IMR-90 (cell line): ENCODE results near the gene NHSL1.

Experiments used
- CHD1 ChIP-seq: IDR thresholded peaks from 2 replicates; pipeline ENCODE4 v1.6.1; 2012; ENCODE audit warnings: low read depth, low read length, improper control_type of control experiment
- CTCF ChIP-seq: conservative IDR thresholded peaks from 2 replicates; pipeline ENCODE4 v1.5.1; 2012; ENCODE audit warnings: mild to moderate bottlenecking, low read depth, low read length, improper control_type of control experiment
- MAFK ChIP-seq: IDR thresholded peaks from 2 replicates; pipeline ENCODE4 v1.6.1; 2012; ENCODE audit warnings: low read depth, low read length, improper control_type of control experiment
- MXI1 ChIP-seq: IDR thresholded peaks from 2 replicates; pipeline ENCODE4 v1.6.1; 2012; ENCODE audit warnings: low read depth, mild to moderate bottlenecking, low read length, moderate library complexity, borderline replicate concordance
- POLR2A ChIP-seq: IDR thresholded peaks from 2 replicates; pipeline ENCODE4 v1.6.1; 2012; ENCODE audit warnings: mild to moderate bottlenecking, low read depth, low read length
- RAD21 ChIP-seq: IDR thresholded peaks from 2 replicates; pipeline ENCODE4 v1.6.1; 2012; ENCODE audit warnings: low read length, improper control_type of control experiment
- RCOR1 ChIP-seq: IDR thresholded peaks from 2 replicates; pipeline ENCODE4 v1.6.1; 2012; ENCODE audit warnings: mild to moderate bottlenecking, low read length, improper control_type of control experiment; ENCODE audit not compliant: insufficient replicate concordance
- SMC3 ChIP-seq: fragments of 150-350 bp; IDR thresholded peaks from 2 replicates; pipeline ENCODE4 v1.6.1; 2016; ENCODE audit warnings: low read depth, mild to moderate bottlenecking, antibody characterized with exemption, low read length, moderate library complexity
- USF2 ChIP-seq: fragments of 150-350 bp; IDR thresholded peaks from 2 replicates; pipeline ENCODE4 v1.6.1; 2017; ENCODE audit warnings: mild to moderate bottlenecking, antibody characterized with exemption, low read length, low read depth

- TF ChIP-seq POLR2A = no peak
- TF ChIP-seq CTCF = no peak
- TF ChIP-seq SMC3 = no peak
- TF ChIP-seq CHD1 = no peak
- no peak for TF ChIP-seq USF2
- TF ChIP-seq MAFK = no peak
- TF ChIP-seq RAD21 = no peak
- TF ChIP-seq MXI1 = no peak
- no peak for TF ChIP-seq RCOR1
Measured at GRCh38 chr6:138492113-138492512, 7.2 kb downstream of the NHSL1 start.
